ENCODE results near the gene ATF6B.
A peak's percentile ranks its signal among the peaks of the same experiment; 100 is the strongest.
"Not testable (repeated sequence)": the region's sequence is repeated elsewhere in the genome, so short reads cannot be mapped to it uniquely, and the experiment has no call there.

ATF6B gene

DNA sequence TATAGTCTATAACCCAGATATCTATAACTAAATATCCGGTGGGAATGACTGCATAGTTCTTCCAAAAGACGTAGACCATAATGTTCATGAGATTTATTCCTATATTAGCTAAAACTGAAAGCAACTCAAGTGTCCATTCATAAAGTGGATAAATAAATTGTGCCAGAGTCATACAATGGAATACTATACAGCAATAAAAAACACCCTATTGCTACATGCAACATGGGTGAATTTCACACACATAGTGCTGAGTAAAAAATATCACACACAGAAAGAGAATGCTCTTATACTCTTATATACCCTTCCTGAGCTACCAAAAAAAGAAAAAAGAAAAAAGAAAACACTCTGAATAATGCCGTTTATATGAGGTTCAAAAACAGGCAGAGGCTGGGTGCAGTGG lies 25.8 kb downstream of the ATF6B start:
- DNase-seq = no peak

- not testable (repeated sequence) for DNase-seq
Measured at GRCh38 chr6:32100251-32100650, 27.8 kb downstream of the ATF6B start.

DNA sequence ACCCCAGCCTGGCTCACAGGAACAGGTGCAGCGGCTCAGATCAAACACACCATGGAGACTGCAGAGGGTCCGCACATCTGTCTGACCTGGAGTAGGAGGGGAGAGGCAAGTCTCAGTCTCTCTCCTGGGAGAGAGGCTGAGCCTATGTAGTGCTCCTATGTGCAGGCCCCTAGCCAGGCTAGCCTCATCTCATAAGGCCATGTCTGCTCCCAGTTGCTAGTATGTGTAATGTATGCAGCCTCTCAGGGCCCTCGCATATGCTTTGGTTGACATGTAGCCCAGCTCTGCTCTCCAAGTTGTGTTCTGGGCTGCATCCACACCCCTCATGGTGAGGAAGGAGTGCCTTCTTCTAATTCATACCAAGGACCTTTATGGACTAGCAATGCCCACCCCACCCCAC lies 30.7 kb downstream of the ATF6B start:
- DNase-seq = no peak

DNA sequence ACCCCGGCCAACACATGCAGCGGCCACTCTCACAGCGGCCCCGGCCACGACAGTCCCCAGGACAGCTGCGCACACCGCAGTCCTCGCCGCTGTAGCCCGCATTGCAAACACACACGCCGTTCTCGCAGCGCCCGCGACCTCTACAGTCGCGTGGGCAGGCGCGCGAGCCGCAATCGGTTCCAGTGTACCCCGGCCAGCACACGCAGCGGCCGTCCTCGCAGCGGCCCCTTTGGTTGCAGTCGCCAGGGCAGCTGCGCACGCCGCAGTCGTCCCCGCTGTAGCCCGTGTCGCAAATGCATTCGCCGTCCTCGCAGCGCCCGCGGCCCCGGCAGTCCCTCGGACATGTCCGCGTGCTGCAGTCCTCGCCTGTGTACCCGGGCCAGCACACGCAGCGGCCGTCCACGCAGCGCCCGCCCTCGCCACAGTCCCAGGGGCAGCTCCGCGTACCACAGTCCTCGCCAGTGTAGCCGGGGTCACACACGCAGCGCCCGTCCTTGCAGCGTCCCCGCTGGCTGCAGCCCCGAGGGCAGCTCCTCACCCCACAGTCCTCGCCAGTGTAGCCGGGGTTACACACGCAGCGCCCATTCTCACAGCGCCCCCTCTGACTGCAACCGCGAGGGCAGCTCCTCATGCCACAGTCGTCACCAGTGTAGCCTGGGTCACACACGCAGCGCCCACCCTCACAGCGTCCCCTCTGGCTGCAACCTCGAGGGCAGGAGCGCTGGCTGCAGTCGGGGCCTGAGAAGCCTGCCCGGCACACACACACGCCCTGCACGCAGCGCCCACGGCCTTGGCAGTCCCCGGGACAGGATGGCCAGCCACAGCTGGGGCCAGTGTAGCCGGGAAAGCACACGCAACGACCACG lies 31.4 kb downstream of the ATF6B start:
- no peak for DNase-seq

DNA sequence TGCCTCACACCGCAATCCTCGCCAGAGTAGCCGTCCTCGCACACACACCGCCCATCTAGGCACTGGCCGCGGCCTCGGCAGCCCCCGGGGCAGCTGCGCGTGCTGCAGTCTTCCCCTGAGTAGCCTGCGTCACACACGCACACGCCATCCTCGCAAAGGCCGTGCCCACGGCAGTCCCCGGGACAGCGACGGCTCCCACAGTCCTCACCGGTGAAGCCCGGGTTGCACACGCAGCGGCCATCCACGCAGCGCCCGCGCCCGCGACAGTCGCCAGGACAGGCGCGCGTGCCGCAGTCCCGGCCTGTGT lies 32.0 kb downstream of the ATF6B start:
- DNase-seq = no peak

- DNase-seq = no peak
Measured at GRCh38 chr6:32095338-32096086, 32.5 kb downstream of the ATF6B start.

- DNase-seq = peak; percentile 42
Measured at GRCh38 chr6:32092760-32093497, 35.1 kb downstream of the ATF6B start.

- DNase-seq = no peak
Measured at GRCh38 chr6:32089082-32089828, 38.8 kb downstream of the ATF6B start.

DNA sequence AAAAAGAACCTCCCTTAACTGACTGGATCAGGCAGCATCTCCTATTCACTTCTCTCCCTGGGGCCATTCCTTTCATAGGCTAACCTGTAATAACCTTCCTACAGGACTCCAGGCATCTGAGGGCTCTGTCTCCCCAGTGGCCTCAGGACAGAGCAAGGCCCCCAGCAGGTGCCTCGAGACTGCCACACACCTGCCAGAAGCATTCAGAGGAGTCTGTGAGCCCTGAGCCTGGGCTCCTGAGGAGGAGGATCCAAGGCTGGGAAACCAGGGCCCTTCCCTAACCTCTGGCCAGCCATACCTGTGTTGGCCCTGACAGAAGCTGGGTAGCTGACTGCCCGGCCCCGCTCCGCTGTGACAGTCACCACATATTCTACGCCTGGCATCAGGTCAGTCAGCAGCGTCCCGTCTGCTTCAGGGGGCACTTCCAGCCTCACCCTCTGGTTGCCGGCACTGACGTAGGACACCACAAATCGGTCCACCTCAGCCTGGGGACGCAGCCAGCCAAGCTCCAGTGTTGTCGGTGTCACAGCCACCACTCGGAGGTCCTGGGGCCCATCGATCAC lies 39.5 kb downstream of the ATF6B start:
- no peak for DNase-seq

- no peak for DNase-seq
Measured at GRCh38 chr6:32087574-32088486, 40.2 kb downstream of the ATF6B start.

GRCh38 chr6:32086661-32087573 lies 41.1 kb downstream of the ATF6B start:
- no peak for DNase-seq

GRCh38 chr6:32085759-32086459 lies 42.1 kb downstream of the ATF6B start:
- no peak for DNase-seq

DNA sequence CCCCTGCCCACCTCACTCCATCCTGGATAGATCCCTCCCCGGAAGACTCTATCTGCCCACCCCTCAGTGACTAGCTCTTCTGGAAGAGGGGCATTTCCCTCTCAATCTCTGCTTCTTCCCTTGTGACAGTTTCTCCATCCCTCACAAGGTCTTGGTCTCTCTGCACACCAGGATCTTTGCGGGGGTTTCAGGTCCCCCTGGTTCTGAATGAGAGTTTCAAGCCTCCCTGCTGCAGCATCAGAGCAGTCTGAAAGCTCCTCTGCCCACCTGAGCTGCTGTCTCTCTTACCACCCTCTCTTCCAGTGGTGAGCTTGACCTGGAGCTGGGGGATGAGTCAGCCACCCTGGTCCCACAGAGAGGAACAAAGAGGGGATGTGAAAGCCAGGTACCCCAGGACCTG lies 43.3 kb downstream of the ATF6B start:
- DNase-seq = no peak

GRCh38 chr6:32083812-32084768 lies 44.0 kb downstream of the ATF6B start:
- no peak for DNase-seq

DNA sequence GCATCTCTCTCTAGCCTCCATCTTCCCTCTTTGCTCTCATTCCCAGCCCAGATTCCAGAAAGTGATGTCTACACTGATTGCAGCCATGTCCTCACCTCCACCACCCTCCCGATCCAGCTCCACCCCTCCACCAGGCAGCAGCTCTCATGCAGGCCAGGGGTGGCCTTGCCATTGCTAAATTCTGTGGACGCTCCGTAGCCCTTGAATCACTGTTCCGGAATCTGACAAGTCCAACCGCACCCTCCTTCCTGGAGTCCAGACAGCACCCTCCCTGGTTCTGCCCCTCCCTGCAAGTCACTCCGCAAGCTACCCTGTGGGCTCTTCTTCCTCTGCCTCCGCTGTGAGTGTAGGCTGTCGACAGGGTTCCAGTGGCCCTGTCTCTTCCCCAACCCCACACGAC lies 45.1 kb downstream of the ATF6B start:
- no peak for DNase-seq

- no peak for DNase-seq
Measured at GRCh38 chr6:32082478-32082877, 45.6 kb downstream of the ATF6B start.

DNA sequence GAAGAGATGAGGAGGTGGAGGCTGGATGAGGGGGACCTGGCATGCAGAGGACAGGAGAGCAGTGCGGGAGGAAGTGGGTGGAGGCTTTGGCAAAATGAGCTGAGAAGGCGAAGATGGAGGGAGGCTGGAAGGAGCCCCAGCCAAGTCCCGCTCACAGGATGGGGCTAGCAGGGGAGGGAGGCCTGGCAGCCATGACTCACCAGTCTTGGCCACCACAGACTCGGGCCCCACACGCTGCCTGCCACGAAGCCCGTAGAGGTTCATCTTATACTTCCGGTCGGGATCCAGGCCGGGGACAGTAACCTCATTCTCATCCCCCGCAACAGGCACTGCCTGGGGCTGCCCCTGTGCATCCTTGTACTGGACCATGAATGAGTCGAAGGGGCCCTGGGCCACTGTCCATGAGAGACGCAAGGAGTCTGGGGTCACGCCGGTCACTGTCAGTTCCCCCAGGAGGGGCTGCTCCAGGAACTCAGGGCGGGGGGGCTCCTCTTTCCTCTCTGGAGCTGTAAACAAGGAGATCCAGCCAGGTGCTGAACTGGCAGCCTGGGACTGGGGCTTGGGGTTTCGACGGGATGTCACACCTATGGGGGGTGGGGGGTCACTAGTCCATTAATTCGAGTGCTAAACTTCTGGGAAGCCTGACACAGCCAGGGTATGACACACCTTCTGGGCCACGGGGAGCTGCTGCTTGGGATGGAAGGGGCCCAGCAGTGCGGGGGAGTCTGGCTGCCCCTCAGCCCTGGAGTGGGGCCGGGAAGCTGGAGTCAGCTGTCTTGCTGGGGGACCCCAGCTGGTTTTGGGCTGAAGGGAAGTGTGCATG lies 46.7 kb downstream of the ATF6B start:
- DNase-seq = no peak
